HG03469 (cell line): ENCODE measurements around the gene HELZ.
"Not testable (repeated sequence)": the region's sequence is repeated elsewhere in the genome, so short reads cannot be mapped to it uniquely, and the experiment has no call there.

Experiments
- ATAC-seq: cut with Tn5 transposase; IDR thresholded peaks from one replicate; pipeline ENCODE4 v1.9.1; 2021; ENCODE audit warnings: mild to moderate bottlenecking, moderate library complexity, moderate number of reproducible peaks; ENCODE audit not compliant: unreplicated experiment

HELZ gene

GRCh38 chr17:67148352-67148751 is 96.6 kb downstream of the HELZ start:
- no peak for ATAC-seq

GRCh38 chr17:67145183-67145805 is 99.7 kb downstream of the HELZ start:
- ATAC-seq: no peak

DNA sequence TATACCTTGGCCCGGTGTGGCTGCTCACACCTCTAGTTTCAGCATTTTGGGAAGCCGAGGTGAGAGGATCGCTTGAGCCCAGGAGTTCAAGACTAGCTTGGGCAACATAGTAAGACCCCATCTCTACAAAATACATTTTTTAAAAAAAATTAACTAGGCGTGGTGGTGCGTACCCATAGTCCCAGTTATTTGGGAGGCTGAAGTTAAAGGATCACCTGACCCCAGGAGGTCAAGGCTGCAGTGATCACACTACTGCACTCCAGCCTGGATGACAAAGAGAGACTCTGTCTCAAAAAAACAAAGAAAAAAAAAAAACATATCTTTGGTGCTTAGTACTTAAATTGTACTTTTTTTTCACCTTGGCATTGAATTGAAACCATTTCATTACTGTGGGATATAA is 101.7 kb downstream of the HELZ start:
- no peak for ATAC-seq

DNA sequence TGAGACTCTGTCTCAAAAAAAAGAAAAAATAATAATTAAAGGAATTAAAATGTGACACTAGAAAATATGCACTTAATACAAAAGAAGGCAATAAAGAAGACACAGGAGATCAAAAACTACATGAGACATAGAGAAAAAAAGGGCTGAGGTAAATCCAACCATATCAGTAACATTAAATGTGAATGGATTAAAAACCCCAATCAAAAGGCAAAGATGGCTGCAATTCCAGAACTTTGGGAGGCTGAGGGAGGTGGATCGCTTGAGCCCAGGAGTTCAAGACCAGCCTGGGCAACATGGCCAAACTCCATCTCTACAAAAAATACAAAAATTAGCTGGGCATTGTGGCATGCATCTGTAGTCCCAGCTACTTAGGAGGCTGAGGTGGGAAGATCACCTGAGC is 103.0 kb downstream of the HELZ start:
- not testable (repeated sequence) for ATAC-seq

DNA sequence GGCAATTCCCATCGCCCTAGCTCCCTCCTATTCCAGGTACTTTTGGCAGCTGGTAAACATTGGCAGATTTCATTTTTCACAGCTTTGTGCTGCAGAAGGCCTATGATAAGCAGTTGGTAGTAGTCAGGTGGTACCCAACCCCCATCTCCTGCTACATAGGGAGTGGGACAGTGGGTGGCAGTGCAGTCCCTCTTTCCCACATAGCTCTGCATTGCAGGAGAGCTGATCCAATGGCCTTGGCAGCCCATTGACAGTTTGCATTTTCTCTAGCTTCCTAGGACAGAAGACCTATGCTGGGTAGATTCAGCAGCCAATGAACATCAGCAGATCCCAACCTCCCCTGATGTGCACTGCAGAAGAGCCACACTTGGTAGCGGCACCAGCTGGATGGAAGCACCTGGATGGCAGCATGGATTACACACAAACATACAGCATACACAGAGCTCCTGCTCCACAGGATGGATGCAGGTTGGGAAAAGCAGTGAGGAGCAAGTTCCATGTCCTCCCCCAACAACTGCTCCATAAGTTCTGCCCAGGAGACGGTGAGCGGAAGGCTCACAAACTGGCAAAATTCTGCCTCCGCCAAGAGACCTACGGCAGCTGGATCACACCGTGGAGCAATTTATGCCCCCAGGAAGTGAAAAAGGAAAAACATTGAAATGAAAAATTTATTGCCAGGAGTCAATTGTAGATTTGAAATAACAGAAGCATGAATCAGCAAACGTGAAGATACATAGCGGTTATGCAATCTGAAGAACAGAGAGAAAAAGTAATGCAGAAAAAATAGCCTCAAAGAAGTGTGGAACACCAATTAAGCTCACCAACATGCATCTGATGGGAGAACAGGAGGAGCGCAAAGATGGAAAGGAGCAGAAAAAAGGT is 105.0 kb downstream of the HELZ start:
- ATAC-seq: no peak

- ATAC-seq: no peak
Observed at GRCh38 chr17:67139289-67139688, 105.7 kb downstream of the HELZ start.

DNA sequence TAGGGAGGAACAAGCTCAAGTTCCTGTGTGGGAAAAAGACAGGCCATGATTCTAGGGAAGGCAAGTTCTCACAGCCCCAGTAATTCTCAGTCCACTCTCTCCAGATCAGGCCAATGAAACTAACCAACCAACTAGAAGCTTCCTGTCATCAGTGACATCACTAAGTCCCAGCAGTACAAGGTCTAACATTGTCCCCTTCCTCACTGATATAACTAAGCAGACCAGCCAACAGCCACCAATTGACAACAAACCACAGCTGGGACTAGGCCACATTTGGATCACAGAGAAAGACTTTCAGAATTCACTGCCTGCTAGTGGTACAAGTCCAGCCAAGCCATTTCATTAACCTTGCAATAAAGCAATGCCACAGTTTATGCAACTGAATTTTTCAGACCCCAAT is 106.6 kb downstream of the HELZ start:
- no peak for ATAC-seq

DNA sequence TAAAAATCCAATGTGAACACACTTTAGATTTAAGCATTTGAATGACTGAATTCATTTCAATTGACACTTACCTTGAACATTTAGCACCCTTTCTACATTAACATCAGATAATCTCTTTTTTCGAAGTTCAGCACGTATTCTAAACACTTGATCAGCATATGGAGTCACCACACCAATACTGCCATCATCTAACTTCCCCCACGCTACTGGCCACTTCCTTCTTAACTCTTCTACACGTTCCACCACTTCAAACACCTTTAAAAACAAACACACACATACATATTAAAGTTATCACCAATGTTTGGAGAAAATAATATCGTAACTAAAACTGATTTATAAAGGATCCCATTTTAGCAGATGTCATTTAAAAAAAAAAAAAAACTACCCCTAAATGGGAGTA is 107.1 kb downstream of the HELZ start:
- ATAC-seq: no peak

DNA sequence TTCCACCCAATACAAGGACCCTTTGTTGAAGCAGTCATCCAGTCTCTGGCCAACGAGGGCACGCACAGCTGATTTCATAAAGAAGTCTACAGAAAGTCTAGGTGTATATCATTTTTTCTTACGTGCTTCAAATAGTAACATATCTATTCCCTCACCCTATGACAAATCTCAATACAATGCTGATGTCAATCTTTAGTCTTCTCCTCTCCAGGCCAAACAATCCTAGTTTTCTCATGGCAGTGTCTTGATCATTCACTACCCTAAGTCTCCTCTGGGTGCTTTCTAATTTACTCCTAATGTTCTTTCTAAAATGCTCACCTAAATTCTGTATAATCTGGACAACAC is 108.0 kb downstream of the HELZ start:
- ATAC-seq: no peak

GRCh38 chr17:67136191-67137025 is 108.6 kb downstream of the HELZ start:
- no peak for ATAC-seq

- no peak for ATAC-seq
Observed at GRCh38 chr17:67133161-67133560, 111.8 kb downstream of the HELZ start.

DNA sequence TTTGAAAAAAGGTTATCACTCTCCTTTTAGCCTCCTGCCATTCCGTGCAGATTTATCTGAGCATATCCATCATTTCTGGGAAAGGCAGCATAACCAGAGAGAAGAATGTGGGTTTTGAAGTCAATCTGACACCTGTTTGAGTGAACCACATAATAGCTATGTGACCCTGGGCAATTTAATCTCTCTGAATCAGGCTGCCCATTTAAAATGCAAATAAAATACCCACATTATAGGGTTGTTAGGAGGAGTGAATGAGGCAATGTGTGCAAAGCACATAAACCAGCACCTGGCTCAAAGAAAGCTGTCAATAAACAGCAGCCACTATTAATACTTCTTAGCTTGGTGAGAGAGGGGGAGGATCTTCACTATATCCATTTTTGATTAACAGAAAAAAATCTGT is 112.6 kb downstream of the HELZ start:
- ATAC-seq: no peak

DNA sequence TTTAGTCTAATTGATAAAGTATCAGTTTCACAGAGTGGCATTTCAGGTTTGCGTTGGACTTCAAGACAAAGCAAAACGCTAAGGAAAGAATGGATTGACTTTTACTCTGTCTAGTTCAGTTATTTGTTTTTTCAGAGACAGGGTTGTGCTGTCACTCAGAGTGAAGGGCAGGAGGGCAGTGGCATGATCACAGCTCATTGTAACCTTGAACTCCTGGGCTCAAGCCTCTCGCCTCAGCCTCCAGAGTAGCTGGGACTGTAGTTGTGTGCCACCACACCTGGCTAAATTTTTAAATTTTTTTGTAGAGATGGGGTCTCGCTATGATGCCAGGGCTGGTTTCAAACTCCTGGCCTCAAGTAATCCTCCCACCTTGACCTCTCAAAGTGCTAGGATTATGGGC is 114.2 kb downstream of the HELZ start:
- no peak for ATAC-seq

DNA sequence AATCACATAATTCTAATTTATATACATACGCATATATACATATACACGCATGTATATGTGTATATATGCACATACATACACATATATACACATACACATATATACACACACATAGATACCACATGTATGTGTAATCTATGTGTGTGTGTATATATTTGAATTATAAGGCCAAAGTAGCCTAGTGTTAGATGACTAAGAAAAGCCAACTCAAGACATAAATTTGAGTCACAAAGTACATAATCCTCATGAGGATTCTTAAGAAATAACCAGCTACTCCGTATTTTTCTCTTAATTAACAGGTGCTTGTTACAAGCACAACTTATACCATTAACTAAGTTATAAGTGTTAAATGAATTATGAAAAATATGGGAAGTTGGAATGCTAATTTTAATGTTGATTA is 115.7 kb downstream of the HELZ start:
- ATAC-seq: no peak

- ATAC-seq: no peak
Observed at GRCh38 chr17:67128700-67129099, 116.3 kb downstream of the HELZ start.

GRCh38 chr17:67127925-67128324 is 117.1 kb downstream of the HELZ start:
- ATAC-seq: no peak

DNA sequence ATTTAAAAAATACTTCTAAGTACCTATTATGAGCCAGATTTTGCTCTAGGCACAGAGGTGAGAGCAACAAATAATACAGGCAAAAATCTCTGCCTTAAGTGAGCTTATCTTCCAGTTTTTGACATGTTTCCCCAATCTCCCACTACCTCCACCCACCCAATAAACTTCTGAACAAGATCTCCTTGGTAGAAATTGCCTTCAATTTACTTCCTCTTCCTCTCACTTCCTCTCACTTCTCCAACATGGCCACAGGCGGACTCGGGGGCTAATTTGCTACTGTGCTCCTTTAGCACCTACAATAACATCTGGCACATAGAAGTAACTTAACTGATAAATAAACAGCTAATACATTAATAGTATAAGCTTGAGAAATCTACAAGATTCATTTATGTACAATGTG is 118.0 kb downstream of the HELZ start:
- ATAC-seq: no peak

DNA sequence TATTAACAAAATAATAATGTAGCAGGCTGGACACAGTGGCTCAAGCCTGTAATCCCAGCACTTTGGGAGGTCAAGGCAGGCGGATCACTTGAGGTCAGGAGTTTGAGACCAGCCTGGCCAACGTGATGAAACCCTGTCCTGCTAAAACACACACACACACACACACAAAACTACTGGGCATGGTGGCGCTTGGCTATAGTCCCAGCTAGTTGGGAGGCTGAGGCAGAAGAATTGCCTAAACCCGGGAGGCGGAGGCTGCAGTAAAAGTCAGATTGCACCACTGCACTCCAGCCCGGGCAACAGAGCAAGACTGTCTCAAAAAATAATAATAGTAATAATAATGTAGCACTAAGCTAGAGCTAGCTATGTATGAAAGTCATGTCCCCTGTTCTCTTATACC is 118.5 kb downstream of the HELZ start:
- not testable (repeated sequence) for ATAC-seq

GRCh38 chr17:67125924-67126323 is 119.1 kb downstream of the HELZ start:
- no peak for ATAC-seq

GRCh38 chr17:67125417-67125816 is 119.6 kb downstream of the HELZ start:
- ATAC-seq: no peak

DNA sequence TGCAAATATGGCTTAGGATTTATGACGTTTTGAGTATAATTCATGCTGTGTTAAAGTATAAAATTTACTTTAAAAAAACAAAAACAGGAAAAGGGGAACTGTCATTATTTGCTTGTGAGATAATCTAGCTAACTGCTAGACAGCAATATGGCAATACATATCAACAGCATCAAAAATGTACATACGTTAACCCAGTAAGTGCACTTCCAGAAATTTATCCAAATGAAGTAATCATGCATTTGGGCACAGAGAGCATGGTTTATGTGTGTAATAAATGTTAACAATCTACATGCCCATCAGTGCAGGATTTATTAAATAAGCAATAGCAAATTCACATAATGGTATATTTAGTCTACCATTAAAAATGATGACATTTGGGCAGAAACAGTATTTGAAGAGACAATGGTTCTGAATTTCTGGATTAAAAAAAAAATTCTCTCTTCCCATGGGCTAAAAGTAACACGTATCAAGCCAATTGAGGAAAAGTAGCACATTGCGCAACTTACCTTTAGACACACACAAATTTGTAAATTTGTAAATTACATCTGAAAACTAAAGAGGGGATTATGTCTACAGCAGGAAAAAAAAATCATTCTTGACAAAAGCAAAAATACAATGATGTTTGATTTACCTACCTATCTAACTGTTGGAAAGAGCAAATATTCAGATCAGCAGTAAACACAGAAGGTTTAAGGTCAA is 120.4 kb downstream of the HELZ start:
- no peak for ATAC-seq
